Body of pancreas (tissue), 4 donors: Measurements from ENCODE around the gene DDIT3. TPM values are rescaled to one million over a fixed set of nuclear protein-coding genes. Genes with fewer than 3 reads are reported as not detected.
"Not testable (repeated sequence)": the region's sequence is repeated elsewhere in the genome, so short reads cannot be mapped to it uniquely, and the experiment has no call there.

Experiments used
- ATAC-seq: fragments of 150-250 bp; one replicate; pipeline ENCODE4 v1.9.1; 2016
- DNase-seq, 4 donors: peaks; one replicate each; pipeline ENCODE4 v3.0.0-alpha.2; 2019
- H3K27ac ChIP-seq, 4 donors: fragments of 200-600 bp; sonication (generic); 1 replicate in 3 of 4; 2 replicates in 1 of 4; pipeline versions ENCODE4 v1.5.1 to v1.6.1; 2016 to 2019; ENCODE audit warnings: mild to moderate bottlenecking in 1 of 4, mixed read lengths in 1 of 4, moderate library complexity in 1 of 4
- H3K27me3 ChIP-seq, 2 donors: fragments of 200-600 bp; sonication (generic); one replicate each; pipeline ENCODE4 v1.6.0; 2016; ENCODE audit warnings: mild to moderate bottlenecking in 1 of 2
- H3K36me3 ChIP-seq, 2 donors: fragments of 200-600 bp; sonication (generic); replicated peaks in 1 of 2; 2 replicates each; pipeline ENCODE4 v1.5.1; 2016; ENCODE audit warnings: low read depth in 2 of 2; ENCODE audit not compliant: insufficient read depth in 1 of 2
- H3K4me1 ChIP-seq: fragments of 200-600 bp; sonication (generic); one replicate; pipeline ENCODE4 v1.6.0; 2016
- H3K4me3 ChIP-seq, 2 donors: fragments of 200-600 bp; sonication (generic); 1 replicate in 1 of 2; 2 replicates in 1 of 2; pipeline ENCODE4 v1.5.1; 2016 to 2019
- H3K9me3 ChIP-seq, 3 donors: fragments of 200-600 bp; sonication (generic); 1 replicate in 2 of 3; 2 replicates in 1 of 3; pipeline ENCODE4 v1.5.1; 2016
- POLR2A ChIP-seq, 3 donors: fragments of 450-650 bp; IDR thresholded peaks; one replicate each; pipeline ENCODE4 v1.6.1; 2016; ENCODE audit warnings: antibody characterized with exemption in 3 of 3, mild to moderate bottlenecking in 2 of 3
- whole genome bisulfite sequencing, 2 donors: methylation state at CpG; one replicate each; pipeline ENCODE4 v1.1.5; 2017; 5-methylcytosine and 5-hydroxymethylcytosine counted together
- intact Hi-C: fragments of 100-400 bp; cut with DNase I; formaldehyde crosslinking; loops from one replicate; pipeline ENCODE4 v1.15.1; 2023
- total RNA-seq, 2 donors: library from RNA; depleted of rRNA; stranded (reverse); fragments of >200 nt; gene quantifications; one replicate each; pipeline ENCODE4 v1.1.0, GENCODE V29; 2016
- TF ChIP-seq, protein P1 (sequence below), 7 experiments: fragments of 450-650 bp in 4 of 7; fragments of 200-600 bp in 3 of 7; sonication (generic) in 3 of 7; IDR thresholded peaks; one replicate each; pipeline ENCODE4 v1.5.1; 2016 to 2019; ENCODE audit warnings: antibody characterized with exemption in 7 of 7

Gene DDIT3
- total RNA-seq, 2 donors from 2014 or later = 7.3 to 12.7 TPM

DNA sequence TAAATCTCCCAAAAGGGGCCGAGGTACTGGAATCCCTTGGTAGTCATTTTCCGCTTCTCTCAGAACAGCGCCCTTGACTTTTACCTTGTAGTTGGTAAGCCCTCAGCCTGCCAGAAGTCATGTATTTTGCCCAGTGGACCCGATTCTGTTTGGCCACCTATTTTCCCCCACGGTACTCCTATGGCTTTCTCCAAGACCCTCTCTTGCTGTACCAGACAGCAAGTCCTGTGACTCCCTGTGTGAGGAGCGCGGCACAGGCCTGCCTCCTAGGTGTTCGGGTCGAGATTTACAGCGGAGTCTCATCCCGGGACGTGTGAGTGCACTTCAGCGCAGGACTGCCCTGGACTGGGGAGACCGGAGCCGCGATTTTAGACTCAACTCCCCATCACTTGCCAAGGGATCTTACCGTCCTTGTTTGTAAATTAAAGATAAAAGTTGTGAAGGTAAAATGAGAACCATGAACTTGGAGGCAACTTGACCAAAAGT, 1.3 kb upstream of the DDIT3 start:
- H3K4me3 ChIP-seq = no peak overlapping the region
- peak overlapping the region; percentile 95 to 99 (median 98) for H3K27ac ChIP-seq
- H3K36me3 ChIP-seq = peaks cover 0 to 9% of the 10 kb centered on the region in 2 donors
- H3K9me3 ChIP-seq = no peaks in the 10 kb centered on the region
- no peak for TF ChIP-seq POLR2A (IDR thresholded peaks at IDR 0.05)
- TF ChIP-seq, protein P1, sequence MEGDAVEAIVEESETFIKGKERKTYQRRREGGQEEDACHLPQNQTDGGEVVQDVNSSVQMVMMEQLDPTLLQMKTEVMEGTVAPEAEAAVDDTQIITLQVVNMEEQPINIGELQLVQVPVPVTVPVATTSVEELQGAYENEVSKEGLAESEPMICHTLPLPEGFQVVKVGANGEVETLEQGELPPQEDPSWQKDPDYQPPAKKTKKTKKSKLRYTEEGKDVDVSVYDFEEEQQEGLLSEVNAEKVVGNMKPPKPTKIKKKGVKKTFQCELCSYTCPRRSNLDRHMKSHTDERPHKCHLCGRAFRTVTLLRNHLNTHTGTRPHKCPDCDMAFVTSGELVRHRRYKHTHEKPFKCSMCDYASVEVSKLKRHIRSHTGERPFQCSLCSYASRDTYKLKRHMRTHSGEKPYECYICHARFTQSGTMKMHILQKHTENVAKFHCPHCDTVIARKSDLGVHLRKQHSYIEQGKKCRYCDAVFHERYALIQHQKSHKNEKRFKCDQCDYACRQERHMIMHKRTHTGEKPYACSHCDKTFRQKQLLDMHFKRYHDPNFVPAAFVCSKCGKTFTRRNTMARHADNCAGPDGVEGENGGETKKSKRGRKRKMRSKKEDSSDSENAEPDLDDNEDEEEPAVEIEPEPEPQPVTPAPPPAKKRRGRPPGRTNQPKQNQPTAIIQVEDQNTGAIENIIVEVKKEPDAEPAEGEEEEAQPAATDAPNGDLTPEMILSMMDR (IDR thresholded peaks at IDR 0.05) = peak in 1 of 7 experiments; percentile 1
- H3K4me1 ChIP-seq = peaks cover 73% of the 10 kb centered on the region
- no peaks in the 10 kb centered on the region for H3K27me3 ChIP-seq
- 30 to 33% methylated on average over 17 of the region's 17 CpGs for WGBS, 2 donors
- intact Hi-C loops = no loop called here
- DNase-seq = peak; percentile 51 to 59 (median 54)
- no peak for ATAC-seq

DNA sequence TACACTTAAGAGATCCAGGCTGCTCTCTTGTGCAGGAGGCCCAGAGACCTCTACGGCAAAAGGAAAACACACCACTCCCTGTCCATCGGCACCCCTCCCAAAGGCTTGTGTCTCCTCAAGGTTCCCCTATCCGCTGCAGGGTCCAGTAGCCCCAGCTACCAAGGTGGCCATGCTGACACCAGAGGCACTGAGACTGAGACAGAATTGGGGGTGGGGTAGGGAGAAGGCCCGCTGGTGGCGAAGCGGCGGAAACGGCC, 590 bp downstream of the DDIT3 start:
- Histone ChIP-seq H3K9me3 (no peaks in the 10 kb centered on the region), H3K27ac (peak overlapping the region; percentile 95 to 99 (median 98)), H3K36me3 (peaks cover 4 to 13% of the 10 kb centered on the region in 2 donors), H3K27me3 (no peaks in the 10 kb centered on the region), H3K4me3 (peak overlapping the region; percentile 35 to 94), H3K4me1 (peaks cover 71% of the 10 kb centered on the region)
- ATAC-seq = no peak
- intact Hi-C loops = no loop called here
- TF ChIP-seq, protein P1 (IDR thresholded peaks at IDR 0.05) = no peak
- TF ChIP-seq POLR2A (IDR thresholded peaks at IDR 0.05) = no peak
- DNase-seq = peak in 1 of 4 donors; percentile 60
- 0 to 1% methylated on average over 2 to 8 of the region's 8 CpGs for WGBS, 2 donors

DNA sequence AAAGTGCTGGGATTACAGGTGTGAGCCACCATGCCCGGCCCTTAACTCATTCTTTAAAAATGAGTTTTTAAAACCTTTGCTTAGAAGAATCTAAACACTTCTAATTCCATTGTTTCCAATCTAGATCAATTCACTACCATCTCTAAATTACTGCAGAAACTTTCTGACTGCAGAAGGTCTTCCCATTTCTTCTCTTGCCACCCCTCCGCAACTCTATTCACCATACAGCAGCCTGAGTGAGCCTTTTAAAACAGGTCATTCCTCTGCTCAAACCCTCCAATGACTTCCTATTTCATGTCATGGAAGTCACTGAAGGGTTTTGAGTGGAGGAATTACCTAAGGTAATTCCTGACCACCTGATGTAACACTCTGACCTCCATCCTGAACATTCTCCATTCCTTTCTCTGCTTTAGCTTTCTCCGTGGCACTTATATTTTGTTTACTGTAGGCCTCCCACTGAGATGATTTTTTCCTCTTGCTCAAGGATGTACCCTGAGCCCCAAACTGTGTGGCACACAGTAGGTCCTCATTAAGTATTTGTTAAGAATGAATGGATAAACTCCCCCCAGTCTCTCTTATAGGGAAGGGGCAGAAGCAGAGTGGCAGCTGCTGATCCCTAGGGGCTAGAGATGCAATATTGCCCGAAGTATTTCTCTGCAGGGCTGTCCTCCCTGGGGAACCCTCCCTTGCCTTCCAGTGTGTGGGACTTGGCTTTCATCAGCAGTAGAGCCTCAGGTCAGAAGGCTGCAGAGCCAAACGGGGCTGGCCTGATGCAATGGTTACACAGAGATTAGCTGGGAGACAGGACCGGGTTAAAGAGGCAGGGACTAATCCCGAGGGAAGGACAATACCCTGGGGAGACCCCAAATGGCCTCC, 1.2 kb downstream of the DDIT3 start:
- TF ChIP-seq, protein P1 (IDR thresholded peaks at IDR 0.05) = no peak
- DNase-seq = peak; percentile 56 to 70 (median 62)
- Histone ChIP-seq H3K36me3 (peaks cover 4 to 15% of the 10 kb centered on the region in 2 donors), H3K4me1 (peaks cover 71% of the 10 kb centered on the region), H3K4me3 (peak overlapping the region; percentile 35 to 94), H3K27ac (peak overlapping the region; percentile 95 to 99 (median 98)), H3K9me3 (no peaks in the 10 kb centered on the region), H3K27me3 (no peaks in the 10 kb centered on the region)
- intact Hi-C loops = no loop called here
- 9 to 19% methylated on average over 4 to 7 of the region's 7 CpGs for WGBS, 2 donors
- no peak for ATAC-seq

DNA sequence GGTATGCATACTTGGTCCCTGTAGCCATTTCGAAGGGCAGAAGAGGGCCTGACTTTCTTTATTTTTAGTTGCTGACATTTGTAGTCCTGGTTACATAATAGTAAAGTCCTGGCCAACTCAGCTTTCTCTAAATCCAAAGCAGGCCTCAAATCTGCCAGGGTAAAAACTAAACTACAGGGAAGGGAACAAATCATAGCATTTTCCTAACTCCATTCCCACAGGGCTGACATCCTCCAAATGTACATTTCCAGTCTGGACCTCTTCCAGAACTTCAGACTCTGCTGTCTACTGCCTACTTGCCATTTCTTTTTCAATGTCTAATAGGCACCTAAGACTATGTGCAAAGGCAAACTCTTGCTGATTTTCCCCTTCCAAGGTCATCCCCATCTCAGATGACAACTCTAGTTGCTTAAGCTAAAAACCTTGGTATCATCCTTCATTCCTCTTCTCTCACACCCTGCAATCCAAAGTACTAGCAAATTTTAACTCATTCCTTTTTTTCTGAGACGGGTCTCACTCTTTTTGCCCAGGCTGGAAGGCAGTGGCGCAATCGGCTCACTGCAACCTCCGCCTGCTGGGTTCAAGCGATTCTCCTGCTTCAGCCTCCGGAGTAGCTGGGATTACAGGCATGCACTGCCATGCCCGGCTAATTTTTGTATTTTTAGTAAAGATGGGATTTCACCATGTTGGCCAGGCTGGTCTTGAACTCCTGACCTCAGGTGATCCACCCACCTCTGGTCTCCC, 2.0 kb downstream of the DDIT3 start:
- intact Hi-C loops = no loop called here
- Histone ChIP-seq H3K36me3 (peaks cover 4 to 15% of the 10 kb centered on the region in 2 donors), H3K4me3 (peak overlapping the region in 1 of 2 donors; percentile 94), H3K27me3 (no peaks in the 10 kb centered on the region), H3K9me3 (no peaks in the 10 kb centered on the region), H3K27ac (peak overlapping the region; percentile 95 to 99 (median 98)), H3K4me1 (peaks cover 66% of the 10 kb centered on the region)
- 37 to 40% methylated on average over 8 of the region's 8 CpGs for WGBS, 2 donors
- TF ChIP-seq, protein P1 (IDR thresholded peaks at IDR 0.05) = no peak
- TF ChIP-seq POLR2A (IDR thresholded peaks at IDR 0.05) = no peak
- DNase-seq (no peak), ATAC-seq (no peak)

DNA sequence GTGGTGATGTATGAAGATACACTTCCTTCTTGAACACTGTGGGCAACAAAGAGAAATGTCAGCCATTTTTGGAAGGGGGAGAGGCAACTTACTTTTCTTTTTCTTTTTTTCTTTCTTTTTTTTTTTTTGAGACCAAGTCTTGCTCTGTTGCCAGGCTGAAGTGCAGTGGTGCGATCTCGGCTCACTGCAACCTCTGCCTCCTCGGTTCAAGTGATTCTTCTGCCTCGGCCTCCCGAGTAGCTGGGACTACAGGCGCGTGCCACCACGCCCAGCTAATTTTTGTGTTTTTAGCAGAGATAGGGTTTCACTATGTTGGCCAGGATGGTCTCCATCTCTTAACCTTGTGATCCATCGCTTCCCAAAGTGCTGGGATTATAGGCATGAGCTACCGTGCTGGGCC, 2.6 kb downstream of the DDIT3 start:
- Histone ChIP-seq H3K4me1 (peaks cover 65% of the 10 kb centered on the region), H3K27ac (peak overlapping the region; percentile 95 to 99 (median 98)), H3K36me3 (peaks cover 4 to 17% of the 10 kb centered on the region in 2 donors)
- intact Hi-C loops, DNase-seq, H3K4me3 ChIP-seq, ATAC-seq, H3K27me3 ChIP-seq, H3K9me3 ChIP-seq: not testable (repeated sequence)
- WGBS, 2 donors = 70 to 74% methylated on average over 10 of the region's 10 CpGs
